Sigmoid colon (tissue), 4 donors: ENCODE results near the gene LEFTY2.

Source experiments
- EP300 ChIP-seq, 4 donors: sonication (generic); formaldehyde crosslinking; IDR thresholded peaks; one replicate each; pipeline ENCODE4 v1.6.1; 2017; ENCODE audit warnings: antibody characterized with exemption in 4 of 4
- POLR2A ChIP-seq, 2 donors: fragments of 450-650 bp; IDR thresholded peaks; one replicate each; pipeline ENCODE4 v1.6.1; 2016; ENCODE audit warnings: antibody characterized with exemption in 2 of 2, mild to moderate bottlenecking in 2 of 2, moderate library complexity in 2 of 2
- POLR2AphosphoS5 ChIP-seq, 4 donors: sonication (generic); formaldehyde crosslinking; IDR thresholded peaks; one replicate each; pipeline ENCODE4 v1.6.1; 2017; ENCODE audit warnings: antibody characterized with exemption in 4 of 4
- TF ChIP-seq, protein P1 (sequence below), 4 experiments: fragments of 450-650 bp in 3 of 4; fragments of 200-600 bp in 1 of 4; IDR thresholded peaks; one replicate each; pipeline ENCODE4 v1.5.1; 2016 to 2019; ENCODE audit warnings: antibody characterized with exemption in 4 of 4, mild to moderate bottlenecking in 3 of 4, moderate library complexity in 2 of 4

- TF ChIP-seq, protein P1, sequence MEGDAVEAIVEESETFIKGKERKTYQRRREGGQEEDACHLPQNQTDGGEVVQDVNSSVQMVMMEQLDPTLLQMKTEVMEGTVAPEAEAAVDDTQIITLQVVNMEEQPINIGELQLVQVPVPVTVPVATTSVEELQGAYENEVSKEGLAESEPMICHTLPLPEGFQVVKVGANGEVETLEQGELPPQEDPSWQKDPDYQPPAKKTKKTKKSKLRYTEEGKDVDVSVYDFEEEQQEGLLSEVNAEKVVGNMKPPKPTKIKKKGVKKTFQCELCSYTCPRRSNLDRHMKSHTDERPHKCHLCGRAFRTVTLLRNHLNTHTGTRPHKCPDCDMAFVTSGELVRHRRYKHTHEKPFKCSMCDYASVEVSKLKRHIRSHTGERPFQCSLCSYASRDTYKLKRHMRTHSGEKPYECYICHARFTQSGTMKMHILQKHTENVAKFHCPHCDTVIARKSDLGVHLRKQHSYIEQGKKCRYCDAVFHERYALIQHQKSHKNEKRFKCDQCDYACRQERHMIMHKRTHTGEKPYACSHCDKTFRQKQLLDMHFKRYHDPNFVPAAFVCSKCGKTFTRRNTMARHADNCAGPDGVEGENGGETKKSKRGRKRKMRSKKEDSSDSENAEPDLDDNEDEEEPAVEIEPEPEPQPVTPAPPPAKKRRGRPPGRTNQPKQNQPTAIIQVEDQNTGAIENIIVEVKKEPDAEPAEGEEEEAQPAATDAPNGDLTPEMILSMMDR (IDR thresholded peaks at IDR 0.05) = no peak
- TF ChIP-seq EP300 (IDR thresholded peaks at IDR 0.05) (no peak), POLR2AphosphoS5 (IDR thresholded peaks at IDR 0.05) (no peak), POLR2A (IDR thresholded peaks at IDR 0.05) (no peak)
Observed at GRCh38 chr1:225928186-225929175, 12.5 kb downstream of the LEFTY2 start.
